Endothelial cell of umbilical vein (primary cell): ENCODE data around the gene NDST4.

ENCODE experiments used
- CTCF ChIP-seq, 2 donors: IDR thresholded peaks; 1 replicate in 1 of 2; 2 replicates in 1 of 2; pipeline ENCODE4 v1.5.1; 2011; ENCODE audit warnings: low read length in 2 of 2, mild to moderate bottlenecking in 2 of 2, moderate library complexity in 2 of 2, control low read depth in 1 of 2, inconsistent platforms in 1 of 2, low read depth in 1 of 2; ENCODE audit not compliant: insufficient read depth in 1 of 2; ENCODE audit errors: extremely low read depth in 1 of 2
- EZH2 ChIP-seq: IDR thresholded peaks from 2 replicates; pipeline ENCODE4 v1.6.1; 2012; ENCODE audit warnings: borderline replicate concordance, low read depth, mild to moderate bottlenecking, moderate library complexity, low read length, inconsistent platforms; ENCODE audit not compliant: severe bottlenecking
- FOS ChIP-seq: IDR thresholded peaks from 2 replicates; pipeline ENCODE4 v1.6.1; 2011; ENCODE audit warnings: mild to moderate bottlenecking, low read length, moderate library complexity, borderline replicate concordance; ENCODE audit not compliant: insufficient read depth
- JUN ChIP-seq: IDR thresholded peaks from 2 replicates; pipeline ENCODE4 v1.6.1; 2011; ENCODE audit warnings: borderline replicate concordance, low read depth; ENCODE audit not compliant: insufficient read length, insufficient read depth
- MAX ChIP-seq: IDR thresholded peaks from 2 replicates; pipeline ENCODE4 v1.6.1; 2011; ENCODE audit not compliant: insufficient read depth, insufficient read length
- MYC ChIP-seq: IDR thresholded peaks from one replicate; pipeline ENCODE4 v1.6.1; 2011; ENCODE audit warnings: mild to moderate bottlenecking, low read depth, low read length
- POLR2A ChIP-seq: IDR thresholded peaks from 2 replicates; pipeline ENCODE4 v1.6.1; 2012; ENCODE audit warnings: low read depth, mild to moderate bottlenecking, control low read depth, low read length
- POLR2AphosphoS5 ChIP-seq: IDR thresholded peaks from 2 replicates; pipeline ENCODE4 v1.6.1; 2012; ENCODE audit warnings: low read depth, mild to moderate bottlenecking, control low read depth, low read length, moderate library complexity; ENCODE audit not compliant: insufficient read depth

- TF ChIP-seq CTCF (IDR thresholded peaks at IDR 0.05; ENCODE audit: extremely low read depth in 1 of 2, insufficient read depth in 1 of 2, low read depth in 1 of 2, low read length in 2 of 2) (no peak), POLR2AphosphoS5 (no peak), FOS (no peak), POLR2A (no peak), EZH2 (no peak), MYC (no peak), MAX (no peak), JUN (no peak)
Measured at GRCh38 chr4:114839986-114840385, 273.4 kb downstream of the NDST4 start.
